Glomerular visceral epithelial cell (primary cell): ENCODE measurements around the gene TMCO6.

Experiments
- DNase-seq: peaks from one replicate; pipeline ENCODE4 v3.0.0-alpha.2; 2016; ENCODE audit errors: extremely low spot score

Gene TMCO6

GRCh38 chr5:140673187-140673976 lies 34.1 kb downstream of the TMCO6 start, which contains the start of gene DND1:
Gene DND1, minus strand, starts transcription at chr5:140673576. Its CDS starts 34 bp downstream, at chr5:140673542.
- DNase-seq: no peak

GRCh38 chr5:140674211-140674610 lies 35.0 kb downstream of the TMCO6 start:
- DNase-seq: no peak

- no peak for DNase-seq
Observed at GRCh38 chr5:140674629-140675028, 35.4 kb downstream of the TMCO6 start.

- DNase-seq: no peak
Observed at GRCh38 chr5:140677947-140678346, 38.7 kb downstream of the TMCO6 start.

GRCh38 chr5:140678993-140679392 lies 39.7 kb downstream of the TMCO6 start:
- no peak for DNase-seq

- no peak for DNase-seq
Observed at GRCh38 chr5:140690376-140690932, 51.2 kb downstream of the TMCO6 start.

- DNase-seq: peak; percentile 98
Observed at GRCh38 chr5:140690941-140691924, 52.0 kb downstream of the TMCO6 start, which contains the start of the genes HARS1 and HARS2. Gene HARS1, minus strand, starts transcription at chr5:140691370. Its CDS starts 66 bp downstream, at chr5:140691304. Gene HARS2, plus strand, starts transcription at chr5:140691455. Its CDS starts 194 bp downstream, at chr5:140691649.

GRCh38 chr5:140694276-140694675 lies 55.0 kb downstream of the TMCO6 start:
- no peak for DNase-seq
